Mucosa of descending colon (tissue), 3 donors: ENCODE measurements around the gene PSMD14. TPM values are rescaled to one million over a fixed set of nuclear protein-coding genes. Genes with fewer than 3 reads are reported as not detected.
"Not testable (repeated sequence)": the region's sequence is repeated elsewhere in the genome, so short reads cannot be mapped to it uniquely, and the experiment has no call there.

Source experiments
- ATAC-seq: fragments of 200-7000 bp; cut with Tn5 transposase; one replicate; pipeline ENCODE4 v1.9.1; 2020; ENCODE audit warnings: mild to moderate bottlenecking, moderate library complexity
- DNase-seq, 3 donors: peaks; one replicate each; pipeline ENCODE4 v3.0.0-alpha.2; 2020
- H3K36me3 ChIP-seq: fragments of 200-600 bp; one replicate; pipeline ENCODE4 v1.8.0; 2021; ENCODE audit warnings: low read depth, mild to moderate bottlenecking
- H3K4me1 ChIP-seq: fragments of 200-600 bp; one replicate; pipeline ENCODE4 v1.8.0; 2021; ENCODE audit warnings: low read depth, mild to moderate bottlenecking
- H3K4me3 ChIP-seq: fragments of 200-600 bp; one replicate; pipeline ENCODE4 v1.8.0; 2021; ENCODE audit warnings: mild to moderate bottlenecking
- H3K9me3 ChIP-seq: fragments of 200-600 bp; one replicate; pipeline ENCODE4 v1.8.0; 2021; ENCODE audit warnings: mild to moderate bottlenecking
- CTCF ChIP-seq: fragments of 200-600 bp; IDR thresholded peaks from one replicate; pipeline ENCODE4 v1.8.0; 2022; ENCODE audit warnings: antibody characterized with exemption, mild to moderate bottlenecking
- intact Hi-C, 2 donors: fragments of 100-400 bp; cut with DNase I in 1 of 2; cut with micrococcal nuclease in 1 of 2; formaldehyde crosslinking; loops; one replicate each; pipeline versions ENCODE4 v1.11.0 to v1.11.1; 2022; cut with DNase I, micrococcal nuclease
- total RNA-seq, 3 donors: library from RNA; stranded (reverse); fragmentation: NEBNext Ultra II Directional in 2 of 3; extraction: Animal tissue kit (Norgen Biotek cat#: 25700) in 2 of 3; gene quantifications; one replicate each; pipeline versions ENCODE4 v1.2.1 to v1.2.4, GENCODE V29; 2021 to 2023
- donor health status: DM: no; HTN: no; CAD: no; lungs with moderate emphysema.
- donor health status: DM: no; HTN: no; CAD: no.
- donor health status: DM: no; HTN: yes; CAD: no.

PSMD14 gene
- total RNA-seq, 3 donors from 2014 or later = 25.0 to 37.8 (median 30.0) TPM

GRCh38 chr2:161332371-161332967 is 24.2 kb downstream of the PSMD14 start:
- no peak for TF ChIP-seq CTCF
- H3K4me3 ChIP-seq = no peak overlapping the region
- H3K4me1 ChIP-seq = no peaks in the 10 kb centered on the region
- DNase-seq = no peak
- intact Hi-C loops = no loop called here
- no peak for ATAC-seq
- no peaks in the 10 kb centered on the region for H3K9me3 ChIP-seq
- no peaks in the 10 kb centered on the region for H3K36me3 ChIP-seq

GRCh38 chr2:161335626-161336025 is 27.4 kb downstream of the PSMD14 start:
- H3K36me3 ChIP-seq = no peaks in the 10 kb centered on the region
- no peak for DNase-seq
- no peak for ATAC-seq

GRCh38 chr2:161337247-161337646 is 29.0 kb downstream of the PSMD14 start:
- DNase-seq = no peak
- ATAC-seq = no peak
- no peaks in the 10 kb centered on the region for H3K9me3 ChIP-seq
- no peaks in the 10 kb centered on the region for H3K36me3 ChIP-seq
- H3K4me1 ChIP-seq = no peaks in the 10 kb centered on the region
- intact Hi-C loops = no loop called here
- H3K4me3 ChIP-seq = no peak overlapping the region
- no peak for TF ChIP-seq CTCF

More at GRCh38 chr2:161335626-161336025, 27.4 kb downstream of the PSMD14 start:
- intact Hi-C loops = no loop called here
- no peak for TF ChIP-seq CTCF
- Histone ChIP-seq H3K4me1 (no peaks in the 10 kb centered on the region), H3K4me3 (no peak overlapping the region), H3K9me3 (no peaks in the 10 kb centered on the region)

GRCh38 chr2:161339532-161339931 is 31.3 kb downstream of the PSMD14 start:
- H3K4me3 ChIP-seq, H3K4me1 ChIP-seq, H3K36me3 ChIP-seq, intact Hi-C loops, H3K9me3 ChIP-seq: not testable (repeated sequence)
- DNase-seq (peak in 1 of 3 donors; percentile 9), ATAC-seq (peak; percentile 86)

GRCh38 chr2:161340930-161341413 is 32.7 kb downstream of the PSMD14 start:
- H3K4me1 ChIP-seq, intact Hi-C loops, H3K36me3 ChIP-seq, H3K4me3 ChIP-seq, H3K9me3 ChIP-seq, DNase-seq, ATAC-seq: not testable (repeated sequence)

GRCh38 chr2:161343235-161343634 is 35.0 kb downstream of the PSMD14 start:
- no peaks in the 10 kb centered on the region for H3K4me1 ChIP-seq
- intact Hi-C loops = no loop called here
- no peaks in the 10 kb centered on the region for H3K36me3 ChIP-seq
- DNase-seq (no peak), ATAC-seq (no peak)
- H3K9me3 ChIP-seq = no peaks in the 10 kb centered on the region
- no peak overlapping the region for H3K4me3 ChIP-seq
- TF ChIP-seq CTCF = no peak

- DNase-seq (no peak), ATAC-seq (no peak)
- Histone ChIP-seq H3K4me1 (no peaks in the 10 kb centered on the region), H3K9me3 (no peaks in the 10 kb centered on the region), H3K36me3 (no peaks in the 10 kb centered on the region), H3K4me3 (no peak overlapping the region)
- TF ChIP-seq CTCF = no peak
- intact Hi-C loops = no loop called here
These were observed 36.5 kb downstream of the PSMD14 start for GRCh38 chr2:161344692-161345091.
